Body of pancreas (tissue), 4 donors: ENCODE results near the gene NBAS.

Source experiments
- POLR2A ChIP-seq, 3 donors: fragments of 450-650 bp; IDR thresholded peaks; one replicate each; pipeline ENCODE4 v1.6.1; 2016; ENCODE audit warnings: antibody characterized with exemption in 3 of 3, mild to moderate bottlenecking in 2 of 3
- TF ChIP-seq, protein P1 (sequence below), 7 experiments: fragments of 450-650 bp in 4 of 7; fragments of 200-600 bp in 3 of 7; sonication (generic) in 3 of 7; IDR thresholded peaks; one replicate each; pipeline ENCODE4 v1.5.1; 2016 to 2019; ENCODE audit warnings: antibody characterized with exemption in 7 of 7

DNA sequence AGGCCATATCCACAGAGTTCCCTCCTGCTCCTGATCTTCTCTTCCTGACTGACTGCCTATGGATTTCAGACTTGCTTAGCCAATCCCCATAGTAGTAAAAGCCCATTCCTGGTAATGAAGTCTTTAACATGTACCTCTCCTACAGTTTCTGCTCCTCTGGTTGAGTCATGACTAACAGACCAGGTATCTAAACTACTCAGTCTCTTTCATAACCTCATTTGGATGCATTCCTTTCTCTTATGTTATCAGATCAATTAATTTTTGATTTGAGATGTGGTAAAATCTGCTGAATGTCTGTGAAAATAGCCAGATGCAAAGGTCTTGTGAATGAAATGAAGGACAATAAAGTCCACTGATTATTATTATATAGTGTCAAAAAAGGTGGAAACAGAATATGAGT, 198.0 kb downstream of the NBAS start:
- no peak for TF ChIP-seq POLR2A (IDR thresholded peaks at IDR 0.05)
- TF ChIP-seq, protein P1, sequence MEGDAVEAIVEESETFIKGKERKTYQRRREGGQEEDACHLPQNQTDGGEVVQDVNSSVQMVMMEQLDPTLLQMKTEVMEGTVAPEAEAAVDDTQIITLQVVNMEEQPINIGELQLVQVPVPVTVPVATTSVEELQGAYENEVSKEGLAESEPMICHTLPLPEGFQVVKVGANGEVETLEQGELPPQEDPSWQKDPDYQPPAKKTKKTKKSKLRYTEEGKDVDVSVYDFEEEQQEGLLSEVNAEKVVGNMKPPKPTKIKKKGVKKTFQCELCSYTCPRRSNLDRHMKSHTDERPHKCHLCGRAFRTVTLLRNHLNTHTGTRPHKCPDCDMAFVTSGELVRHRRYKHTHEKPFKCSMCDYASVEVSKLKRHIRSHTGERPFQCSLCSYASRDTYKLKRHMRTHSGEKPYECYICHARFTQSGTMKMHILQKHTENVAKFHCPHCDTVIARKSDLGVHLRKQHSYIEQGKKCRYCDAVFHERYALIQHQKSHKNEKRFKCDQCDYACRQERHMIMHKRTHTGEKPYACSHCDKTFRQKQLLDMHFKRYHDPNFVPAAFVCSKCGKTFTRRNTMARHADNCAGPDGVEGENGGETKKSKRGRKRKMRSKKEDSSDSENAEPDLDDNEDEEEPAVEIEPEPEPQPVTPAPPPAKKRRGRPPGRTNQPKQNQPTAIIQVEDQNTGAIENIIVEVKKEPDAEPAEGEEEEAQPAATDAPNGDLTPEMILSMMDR (IDR thresholded peaks at IDR 0.05): no peak
